Dendritic cell treated with granulocyte-macrophage colony-stimulating factor and Interleukin-4, amounts not matched to agents 40 ng/mL and 50 ng/mL, for 4 days (primary cell): ENCODE results near the gene PXMP2.

Source experiments
- H3K27ac Mint-ChIP-seq: one replicate; pipeline ENCODE4 v1.8.0; 2022; ENCODE audit warnings: mild to moderate bottlenecking, mixed read lengths
- H3K27me3 Mint-ChIP-seq: one replicate; pipeline ENCODE4 v1.8.0; 2022; ENCODE audit warnings: mild to moderate bottlenecking, mixed read lengths
- H3K36me3 Mint-ChIP-seq: one replicate; pipeline ENCODE4 v1.8.0; 2022; ENCODE audit warnings: low read depth, mixed read lengths
- H3K4me1 Mint-ChIP-seq: one replicate; pipeline ENCODE4 v1.8.0; 2022; ENCODE audit warnings: low read depth, mixed read lengths
- H3K4me3 Mint-ChIP-seq: one replicate; pipeline ENCODE4 v1.8.0; 2022; ENCODE audit warnings: mild to moderate bottlenecking, moderate library complexity, mixed read lengths
- H3K9me3 Mint-ChIP-seq: one replicate; pipeline ENCODE4 v1.8.0; 2022; ENCODE audit warnings: mixed read lengths
- intact Hi-C: fragments of 100-400 bp; cut with micrococcal nuclease; formaldehyde crosslinking; loops from one replicate; pipeline ENCODE4 v1.15.0; 2022

Gene PXMP2

GRCh38 chr12:132651444-132652100 is 35.8 kb upstream of the PXMP2 start:
- no peak overlapping the region for H3K27ac Mint-ChIP-seq
- H3K36me3 Mint-ChIP-seq = peaks cover 90% of the 10 kb centered on the region
- no peak overlapping the region for H3K4me3 Mint-ChIP-seq
- no peaks in the 10 kb centered on the region for H3K9me3 Mint-ChIP-seq
- no peaks in the 10 kb centered on the region for H3K4me1 Mint-ChIP-seq
- intact Hi-C loops = no loop called here
- H3K27me3 Mint-ChIP-seq = no peaks in the 10 kb centered on the region

- Mint-ChIP-seq H3K36me3 (peaks cover 90% of the 10 kb centered on the region), H3K27me3 (no peaks in the 10 kb centered on the region), H3K4me1 (no peaks in the 10 kb centered on the region), H3K9me3 (no peaks in the 10 kb centered on the region), H3K4me3 (no peak overlapping the region), H3K27ac (no peak overlapping the region)
- intact Hi-C loops = no loop called here
Measured at GRCh38 chr12:132653567-132654290, 33.7 kb upstream of the PXMP2 start.

GRCh38 chr12:132657004-132657727 is 30.2 kb upstream of the PXMP2 start:
- Mint-ChIP-seq H3K4me3 (no peak overlapping the region), H3K36me3 (peaks cover 100% of the 10 kb centered on the region), H3K9me3 (no peaks in the 10 kb centered on the region), H3K27ac (no peak overlapping the region), H3K4me1 (no peaks in the 10 kb centered on the region), H3K27me3 (no peaks in the 10 kb centered on the region)
- intact Hi-C loops = no loop called here

GRCh38 chr12:132658149-132658894 is 29.1 kb upstream of the PXMP2 start:
- H3K27ac Mint-ChIP-seq = no peak overlapping the region
- H3K27me3 Mint-ChIP-seq = no peaks in the 10 kb centered on the region
- no peaks in the 10 kb centered on the region for H3K9me3 Mint-ChIP-seq
- peaks cover 100% of the 10 kb centered on the region for H3K36me3 Mint-ChIP-seq
- intact Hi-C loops = no loop called here
- no peak overlapping the region for H3K4me3 Mint-ChIP-seq
- peaks cover 6% of the 10 kb centered on the region for H3K4me1 Mint-ChIP-seq

- intact Hi-C loops = no loop called here
- Mint-ChIP-seq H3K4me1 (peaks cover 11% of the 10 kb centered on the region), H3K27ac (no peak overlapping the region), H3K27me3 (no peaks in the 10 kb centered on the region), H3K36me3 (peaks cover 99% of the 10 kb centered on the region), H3K9me3 (no peaks in the 10 kb centered on the region), H3K4me3 (no peak overlapping the region)
Measured at GRCh38 chr12:132659146-132659545, 28.2 kb upstream of the PXMP2 start.

- Mint-ChIP-seq H3K36me3 (peaks cover 99% of the 10 kb centered on the region), H3K27me3 (no peaks in the 10 kb centered on the region), H3K9me3 (no peaks in the 10 kb centered on the region), H3K4me1 (peaks cover 16% of the 10 kb centered on the region), H3K4me3 (no peak overlapping the region), H3K27ac (no peak overlapping the region)
- intact Hi-C loops = no loop called here
Measured at GRCh38 chr12:132660052-132660451, 27.3 kb upstream of the PXMP2 start.

GRCh38 chr12:132660996-132661395 is 26.4 kb upstream of the PXMP2 start:
- no peak overlapping the region for H3K27ac Mint-ChIP-seq
- H3K4me3 Mint-ChIP-seq = no peak overlapping the region
- peaks cover 99% of the 10 kb centered on the region for H3K36me3 Mint-ChIP-seq
- H3K27me3 Mint-ChIP-seq = no peaks in the 10 kb centered on the region
- no peaks in the 10 kb centered on the region for H3K9me3 Mint-ChIP-seq
- H3K4me1 Mint-ChIP-seq = peaks cover 16% of the 10 kb centered on the region
- intact Hi-C loops = no loop called here

- no peak overlapping the region for H3K27ac Mint-ChIP-seq
- intact Hi-C loops = no loop called here
Measured at GRCh38 chr12:132661972-132662371, 25.4 kb upstream of the PXMP2 start.

GRCh38 chr12:132662901-132663755 is 24.3 kb upstream of the PXMP2 start:
- H3K27me3 Mint-ChIP-seq = no peaks in the 10 kb centered on the region
- H3K27ac Mint-ChIP-seq = no peak overlapping the region
- intact Hi-C loops = no loop called here
- no peaks in the 10 kb centered on the region for H3K9me3 Mint-ChIP-seq
- H3K4me3 Mint-ChIP-seq = no peak overlapping the region
- peaks cover 16% of the 10 kb centered on the region for H3K4me1 Mint-ChIP-seq
- H3K36me3 Mint-ChIP-seq = peaks cover 99% of the 10 kb centered on the region

More at GRCh38 chr12:132661972-132662371, 25.4 kb upstream of the PXMP2 start:
- H3K4me1 Mint-ChIP-seq = peaks cover 16% of the 10 kb centered on the region
- H3K36me3 Mint-ChIP-seq = peaks cover 99% of the 10 kb centered on the region
- no peaks in the 10 kb centered on the region for H3K9me3 Mint-ChIP-seq
- no peaks in the 10 kb centered on the region for H3K27me3 Mint-ChIP-seq
- no peak overlapping the region for H3K4me3 Mint-ChIP-seq

- H3K4me1 Mint-ChIP-seq = peaks cover 16% of the 10 kb centered on the region
- intact Hi-C loops = no loop called here
- no peaks in the 10 kb centered on the region for H3K9me3 Mint-ChIP-seq
- H3K27me3 Mint-ChIP-seq = no peaks in the 10 kb centered on the region
- H3K4me3 Mint-ChIP-seq = no peak overlapping the region
- H3K36me3 Mint-ChIP-seq = peaks cover 99% of the 10 kb centered on the region
- no peak overlapping the region for H3K27ac Mint-ChIP-seq
Measured at GRCh38 chr12:132664206-132665148, 22.9 kb upstream of the PXMP2 start.

GRCh38 chr12:132665149-132665491 is 22.3 kb upstream of the PXMP2 start:
- H3K4me1 Mint-ChIP-seq = peaks cover 16% of the 10 kb centered on the region
- intact Hi-C loops = no loop called here
- H3K9me3 Mint-ChIP-seq = no peaks in the 10 kb centered on the region
- H3K36me3 Mint-ChIP-seq = peaks cover 99% of the 10 kb centered on the region
- no peak overlapping the region for H3K4me3 Mint-ChIP-seq
- no peaks in the 10 kb centered on the region for H3K27me3 Mint-ChIP-seq
- H3K27ac Mint-ChIP-seq = no peak overlapping the region

- Mint-ChIP-seq H3K4me3 (no peak overlapping the region), H3K27ac (no peak overlapping the region), H3K9me3 (no peaks in the 10 kb centered on the region), H3K4me1 (peaks cover 16% of the 10 kb centered on the region), H3K36me3 (peaks cover 93% of the 10 kb centered on the region), H3K27me3 (no peaks in the 10 kb centered on the region)
- intact Hi-C loops = no loop called here
Measured at GRCh38 chr12:132665794-132666193, 21.6 kb upstream of the PXMP2 start.
